K562 (cell line): ENCODE data around the gene DOLPP1. TPM values are rescaled to one million over a fixed set of nuclear protein-coding genes. Genes with fewer than 3 reads are reported as not detected.

Experiments
- BCL6 ChIP-seq: fragments of 250-450 bp; sonication (Bioruptor Pico); IDR thresholded peaks from 2 replicates; pipeline ENCODE4 v1.4.0; 2020
- DNMT1 ChIP-seq: fragments of 450-650 bp; IDR thresholded peaks from 2 replicates; pipeline ENCODE4 v1.6.1; 2016; ENCODE audit warnings: antibody characterized with exemption, mild to moderate bottlenecking
- EP400 ChIP-seq: fragments of 450-650 bp; IDR thresholded peaks from 2 replicates; pipeline ENCODE4 v1.6.1; 2017; ENCODE audit warnings: antibody characterized with exemption, mild to moderate bottlenecking, moderate library complexity
- FOS ChIP-seq: IDR thresholded peaks from 3 replicates; pipeline ENCODE4 v1.6.1; 2011; ENCODE audit not compliant: insufficient read length; ENCODE audit errors: extremely low read depth
- HNRNPK ChIP-seq: fragments of 200-400 bp; formaldehyde crosslinking; IDR thresholded peaks from one replicate; pipeline ENCODE4 v1.6.1; 2018; ENCODE audit warnings: mild to moderate bottlenecking, low read depth, low read length; ENCODE audit not compliant: poor library complexity, severe bottlenecking
- KLF16 ChIP-seq: IDR thresholded peaks from 2 replicates; pipeline ENCODE4 v1.6.1; 2016; ENCODE audit warnings: antibody characterized with exemption
- SETDB1 ChIP-seq: IDR thresholded peaks from one replicate; pipeline ENCODE4 v1.6.1; 2012; ENCODE audit warnings: low read length, control low read depth, inconsistent platforms
- ZFP91 ChIP-seq: sonication (generic); formaldehyde crosslinking; IDR thresholded peaks from 2 replicates; pipeline ENCODE4 v1.8.0; 2022; ENCODE audit warnings: mild to moderate bottlenecking, missing genetic modification reagents
- ZNF778 ChIP-seq: fragments of 450-650 bp; formaldehyde crosslinking; IDR thresholded peaks from 2 replicates; pipeline ENCODE4 v1.4.0; 2020; ENCODE audit warnings: mild to moderate bottlenecking, moderate library complexity
- polyA plus RNA-seq, 8 experiments: library from polyadenylated mRNA; depleted of rRNA in 4 of 8; stranded (reverse) in 5 of 8; unstranded in 3 of 8; fragments of >200 nt; fragmentation: Nextera tagmentation in 2 of 8; fragmentation: Illumina TruSeq in 1 of 8; extraction: Ambion mirVana in 2 of 8; extraction: Trizol in 1 of 8; gene quantifications; 2 replicates each; pipeline versions ENCODE4 v1.2.1 to v1.2.3, GENCODE V29; 2011 to 2014; ENCODE audit warnings: inconsistent platforms in 1 of 8, missing spikeins in 1 of 8
- total RNA-seq, 7 experiments: library from RNA; depleted of rRNA in 6 of 7; stranded (reverse); fragments of >200 nt in 6 of 7; fragmentation: Illumina TruSeq in 2 of 7; extraction: Trizol in 2 of 7; gene quantifications; 2 replicates each; pipeline versions ENCODE4 v1.2.1 to v1.2.3, GENCODE V29; 2011 to 2021; ENCODE audit warnings: low replicate concordance in 1 of 7
- TF ChIP-seq, protein P1 (sequence below): fragments of 250-450 bp; sonication (Bioruptor Pico); IDR thresholded peaks from 2 replicates; pipeline ENCODE4 v1.5.0; 2021; ENCODE audit warnings: mild to moderate bottlenecking, moderate library complexity
- TF ChIP-seq, protein P2 (sequence below): fragments of 450-650 bp; IDR thresholded peaks from 2 replicates; pipeline ENCODE4 v1.6.1; 2016; ENCODE audit warnings: mild to moderate bottlenecking, moderate library complexity

The DOLPP1 gene
- total and polyA plus RNA-seq, 9 of the 15 experiments (the other 6 are each of a cell fraction or from before 2014, with no cell fraction given): 3.0 to 39.8 (median 30.5) TPM

DNA sequence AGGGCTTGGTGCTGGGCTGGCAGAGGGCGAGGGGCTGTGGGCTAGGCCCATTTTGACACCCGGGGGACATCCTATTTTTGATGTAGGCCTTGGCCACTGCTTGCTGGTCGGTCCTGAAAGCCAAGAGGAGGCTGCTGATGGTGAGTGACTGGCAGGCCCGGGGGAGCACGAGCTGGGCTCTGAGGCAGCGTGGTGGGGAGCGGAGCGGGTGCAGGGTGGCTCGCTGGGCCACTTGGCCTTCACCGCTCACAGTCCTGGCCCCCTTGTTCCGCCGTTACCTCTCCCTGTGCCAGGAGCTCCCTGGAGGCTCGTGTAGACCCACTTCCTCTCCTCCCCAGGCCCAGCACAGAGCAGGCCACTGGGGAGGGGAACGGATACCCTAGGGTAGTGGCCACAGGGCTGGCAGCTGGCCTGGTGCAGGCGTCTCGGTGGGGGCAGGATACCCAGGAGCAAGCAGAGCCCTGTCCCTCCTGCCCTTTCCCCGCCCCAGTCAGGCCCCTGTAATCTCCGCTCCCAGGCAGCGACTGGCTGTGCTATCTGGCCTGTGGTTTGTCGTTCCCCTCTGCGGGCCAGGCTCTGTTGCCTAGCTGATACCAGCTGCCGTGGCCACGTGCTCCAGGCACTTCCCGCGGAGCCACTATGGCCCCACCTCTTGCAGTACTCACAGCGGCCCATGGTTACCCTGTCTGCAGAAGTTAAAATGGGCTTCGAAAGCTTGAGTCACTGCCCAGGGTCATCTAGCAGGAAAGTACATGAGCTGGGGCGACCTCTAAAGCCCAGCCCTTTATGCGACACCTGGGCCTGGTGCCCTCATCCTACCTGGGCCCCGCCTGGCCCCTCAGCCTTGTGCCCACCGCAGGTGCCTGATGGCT, 11.7 kb upstream of the DOLPP1 start (continued):
- TF ChIP-seq, protein P1, sequence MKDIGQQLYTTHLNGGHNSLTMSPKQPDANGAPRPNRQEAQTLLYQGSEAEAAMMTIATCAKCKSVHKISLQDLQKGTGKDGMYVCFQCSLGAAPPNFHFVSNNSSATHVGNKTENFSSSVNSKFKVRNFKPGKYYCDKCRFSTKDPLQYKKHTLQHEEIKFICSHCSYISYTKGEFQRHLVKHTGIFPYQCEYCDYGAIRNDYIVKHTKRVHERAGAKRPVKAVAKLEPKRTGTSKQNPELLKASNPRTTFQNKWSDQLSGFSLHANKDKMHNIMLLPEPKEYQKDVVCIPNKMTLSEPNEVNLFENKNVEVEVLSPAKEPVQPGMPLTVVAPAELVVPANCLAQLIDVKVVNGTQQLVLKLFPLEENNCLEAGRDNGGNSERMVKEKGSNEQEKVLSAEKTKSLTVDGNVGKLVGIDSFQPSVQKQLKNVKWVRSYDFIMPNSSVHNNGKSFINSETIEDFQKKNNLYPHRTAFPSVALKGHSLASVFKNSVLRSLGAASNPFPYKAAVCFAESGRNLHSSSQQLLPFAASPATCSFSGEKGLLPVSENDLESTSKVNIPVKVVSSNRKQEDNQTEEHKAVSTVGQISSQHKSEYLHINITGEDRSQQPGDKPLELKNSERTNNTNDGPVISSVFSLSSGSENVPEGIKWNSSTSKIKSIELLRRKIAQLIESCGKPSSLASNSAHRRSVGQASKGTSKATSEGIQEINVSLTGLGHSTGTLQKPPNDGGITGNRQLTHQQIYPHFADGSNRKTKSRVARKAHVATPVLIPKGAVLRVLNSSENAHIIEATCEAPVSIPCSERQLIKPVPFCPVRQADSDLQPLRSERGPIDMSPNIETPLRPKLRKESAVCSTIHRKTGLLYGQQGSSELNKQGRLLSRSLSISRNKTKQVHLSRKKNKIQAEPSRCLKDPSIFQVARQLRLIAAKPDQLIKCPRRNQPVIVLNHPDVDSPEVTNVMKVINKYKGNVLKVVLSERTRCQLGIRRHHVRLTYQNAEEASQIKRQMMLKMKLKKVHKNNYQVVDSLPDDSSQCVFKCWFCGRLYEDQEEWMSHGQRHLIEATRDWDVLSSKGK (CRISPR knock-in tag): no peak
- TF ChIP-seq, protein P2, sequence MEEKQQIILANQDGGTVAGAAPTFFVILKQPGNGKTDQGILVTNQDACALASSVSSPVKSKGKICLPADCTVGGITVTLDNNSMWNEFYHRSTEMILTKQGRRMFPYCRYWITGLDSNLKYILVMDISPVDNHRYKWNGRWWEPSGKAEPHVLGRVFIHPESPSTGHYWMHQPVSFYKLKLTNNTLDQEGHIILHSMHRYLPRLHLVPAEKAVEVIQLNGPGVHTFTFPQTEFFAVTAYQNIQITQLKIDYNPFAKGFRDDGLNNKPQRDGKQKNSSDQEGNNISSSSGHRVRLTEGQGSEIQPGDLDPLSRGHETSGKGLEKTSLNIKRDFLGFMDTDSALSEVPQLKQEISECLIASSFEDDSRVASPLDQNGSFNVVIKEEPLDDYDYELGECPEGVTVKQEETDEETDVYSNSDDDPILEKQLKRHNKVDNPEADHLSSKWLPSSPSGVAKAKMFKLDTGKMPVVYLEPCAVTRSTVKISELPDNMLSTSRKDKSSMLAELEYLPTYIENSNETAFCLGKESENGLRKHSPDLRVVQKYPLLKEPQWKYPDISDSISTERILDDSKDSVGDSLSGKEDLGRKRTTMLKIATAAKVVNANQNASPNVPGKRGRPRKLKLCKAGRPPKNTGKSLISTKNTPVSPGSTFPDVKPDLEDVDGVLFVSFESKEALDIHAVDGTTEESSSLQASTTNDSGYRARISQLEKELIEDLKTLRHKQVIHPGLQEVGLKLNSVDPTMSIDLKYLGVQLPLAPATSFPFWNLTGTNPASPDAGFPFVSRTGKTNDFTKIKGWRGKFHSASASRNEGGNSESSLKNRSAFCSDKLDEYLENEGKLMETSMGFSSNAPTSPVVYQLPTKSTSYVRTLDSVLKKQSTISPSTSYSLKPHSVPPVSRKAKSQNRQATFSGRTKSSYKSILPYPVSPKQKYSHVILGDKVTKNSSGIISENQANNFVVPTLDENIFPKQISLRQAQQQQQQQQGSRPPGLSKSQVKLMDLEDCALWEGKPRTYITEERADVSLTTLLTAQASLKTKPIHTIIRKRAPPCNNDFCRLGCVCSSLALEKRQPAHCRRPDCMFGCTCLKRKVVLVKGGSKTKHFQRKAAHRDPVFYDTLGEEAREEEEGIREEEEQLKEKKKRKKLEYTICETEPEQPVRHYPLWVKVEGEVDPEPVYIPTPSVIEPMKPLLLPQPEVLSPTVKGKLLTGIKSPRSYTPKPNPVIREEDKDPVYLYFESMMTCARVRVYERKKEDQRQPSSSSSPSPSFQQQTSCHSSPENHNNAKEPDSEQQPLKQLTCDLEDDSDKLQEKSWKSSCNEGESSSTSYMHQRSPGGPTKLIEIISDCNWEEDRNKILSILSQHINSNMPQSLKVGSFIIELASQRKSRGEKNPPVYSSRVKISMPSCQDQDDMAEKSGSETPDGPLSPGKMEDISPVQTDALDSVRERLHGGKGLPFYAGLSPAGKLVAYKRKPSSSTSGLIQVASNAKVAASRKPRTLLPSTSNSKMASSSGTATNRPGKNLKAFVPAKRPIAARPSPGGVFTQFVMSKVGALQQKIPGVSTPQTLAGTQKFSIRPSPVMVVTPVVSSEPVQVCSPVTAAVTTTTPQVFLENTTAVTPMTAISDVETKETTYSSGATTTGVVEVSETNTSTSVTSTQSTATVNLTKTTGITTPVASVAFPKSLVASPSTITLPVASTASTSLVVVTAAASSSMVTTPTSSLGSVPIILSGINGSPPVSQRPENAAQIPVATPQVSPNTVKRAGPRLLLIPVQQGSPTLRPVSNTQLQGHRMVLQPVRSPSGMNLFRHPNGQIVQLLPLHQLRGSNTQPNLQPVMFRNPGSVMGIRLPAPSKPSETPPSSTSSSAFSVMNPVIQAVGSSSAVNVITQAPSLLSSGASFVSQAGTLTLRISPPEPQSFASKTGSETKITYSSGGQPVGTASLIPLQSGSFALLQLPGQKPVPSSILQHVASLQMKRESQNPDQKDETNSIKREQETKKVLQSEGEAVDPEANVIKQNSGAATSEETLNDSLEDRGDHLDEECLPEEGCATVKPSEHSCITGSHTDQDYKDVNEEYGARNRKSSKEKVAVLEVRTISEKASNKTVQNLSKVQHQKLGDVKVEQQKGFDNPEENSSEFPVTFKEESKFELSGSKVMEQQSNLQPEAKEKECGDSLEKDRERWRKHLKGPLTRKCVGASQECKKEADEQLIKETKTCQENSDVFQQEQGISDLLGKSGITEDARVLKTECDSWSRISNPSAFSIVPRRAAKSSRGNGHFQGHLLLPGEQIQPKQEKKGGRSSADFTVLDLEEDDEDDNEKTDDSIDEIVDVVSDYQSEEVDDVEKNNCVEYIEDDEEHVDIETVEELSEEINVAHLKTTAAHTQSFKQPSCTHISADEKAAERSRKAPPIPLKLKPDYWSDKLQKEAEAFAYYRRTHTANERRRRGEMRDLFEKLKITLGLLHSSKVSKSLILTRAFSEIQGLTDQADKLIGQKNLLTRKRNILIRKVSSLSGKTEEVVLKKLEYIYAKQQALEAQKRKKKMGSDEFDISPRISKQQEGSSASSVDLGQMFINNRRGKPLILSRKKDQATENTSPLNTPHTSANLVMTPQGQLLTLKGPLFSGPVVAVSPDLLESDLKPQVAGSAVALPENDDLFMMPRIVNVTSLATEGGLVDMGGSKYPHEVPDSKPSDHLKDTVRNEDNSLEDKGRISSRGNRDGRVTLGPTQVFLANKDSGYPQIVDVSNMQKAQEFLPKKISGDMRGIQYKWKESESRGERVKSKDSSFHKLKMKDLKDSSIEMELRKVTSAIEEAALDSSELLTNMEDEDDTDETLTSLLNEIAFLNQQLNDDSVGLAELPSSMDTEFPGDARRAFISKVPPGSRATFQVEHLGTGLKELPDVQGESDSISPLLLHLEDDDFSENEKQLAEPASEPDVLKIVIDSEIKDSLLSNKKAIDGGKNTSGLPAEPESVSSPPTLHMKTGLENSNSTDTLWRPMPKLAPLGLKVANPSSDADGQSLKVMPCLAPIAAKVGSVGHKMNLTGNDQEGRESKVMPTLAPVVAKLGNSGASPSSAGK: peak; percentile 98
- TF ChIP-seq FOS (no peak), BCL6 (CRISPR knock-in tag) (no peak), DNMT1 (no peak), HNRNPK (no peak), EP400 (peak; percentile 91), SETDB1 (no peak), ZNF778 (CRISPR knock-in tag) (no peak), ZFP91 (CRISPR knock-in tag) (peak; percentile 52; the same call in 1 of the 2 replicates), KLF16 (peak; percentile 99)
